GM23338 (cell line): ENCODE results near the gene GPR143. TPM values are rescaled to one million over a fixed set of nuclear protein-coding genes. Genes with fewer than 3 reads are reported as not detected.

Experiments used
- EZH2 ChIP-seq: fragments of 200-600 bp; sonication (generic); IDR thresholded peaks from one replicate; pipeline ENCODE4 v1.8.0; 2017; ENCODE audit warnings: antibody characterized with exemption, mild to moderate bottlenecking, low read depth; ENCODE audit not compliant: unreplicated experiment
- STAT1 ChIP-seq: IDR thresholded peaks from one replicate; pipeline ENCODE4 v1.6.1; 2016; ENCODE audit warnings: antibody characterized with exemption; ENCODE audit not compliant: unreplicated experiment
- ZNF114 ChIP-seq: fragments of 250-450 bp; sonication (Bioruptor Pico); IDR thresholded peaks from 2 replicates; pipeline ENCODE4 v1.5.0; 2020; ENCODE audit warnings: mild to moderate bottlenecking, moderate library complexity
- ZNF331 ChIP-seq: fragments of 250-450 bp; sonication (Bioruptor Pico); IDR thresholded peaks from 2 replicates; pipeline ENCODE4 v1.5.0; 2020; ENCODE audit warnings: low read depth, mild to moderate bottlenecking, moderate library complexity
- polyA plus RNA-seq: library from polyadenylated mRNA; unstranded; fragments of >200 nt; fragmentation: Nextera tagmentation; extraction: Ambion mirVana; gene quantifications from 2 replicates; pipeline ENCODE4 v1.2.1, GENCODE V29; 2016
- total RNA-seq: library from RNA; depleted of rRNA; stranded (reverse); fragments of >200 nt; shearing (Covaris generic); gene quantifications from 2 replicates; pipeline ENCODE4 v1.2.3, GENCODE V29; 2014
- TF ChIP-seq, protein P1 (sequence below): fragments of 250-450 bp; sonication (Bioruptor Pico); IDR thresholded peaks from 2 replicates; pipeline ENCODE4 v1.5.0; 2020; ENCODE audit warnings: mild to moderate bottlenecking, moderate library complexity
- TF ChIP-seq, protein P2 (sequence below): IDR thresholded peaks from one replicate; pipeline ENCODE4 v1.6.1; 2018; ENCODE audit warnings: antibody characterized with exemption; ENCODE audit not compliant: unreplicated experiment

GPR143 gene
- total and polyA plus RNA-seq, 2 experiments from 2014 or later: 7.4 to 13.0 TPM

DNA sequence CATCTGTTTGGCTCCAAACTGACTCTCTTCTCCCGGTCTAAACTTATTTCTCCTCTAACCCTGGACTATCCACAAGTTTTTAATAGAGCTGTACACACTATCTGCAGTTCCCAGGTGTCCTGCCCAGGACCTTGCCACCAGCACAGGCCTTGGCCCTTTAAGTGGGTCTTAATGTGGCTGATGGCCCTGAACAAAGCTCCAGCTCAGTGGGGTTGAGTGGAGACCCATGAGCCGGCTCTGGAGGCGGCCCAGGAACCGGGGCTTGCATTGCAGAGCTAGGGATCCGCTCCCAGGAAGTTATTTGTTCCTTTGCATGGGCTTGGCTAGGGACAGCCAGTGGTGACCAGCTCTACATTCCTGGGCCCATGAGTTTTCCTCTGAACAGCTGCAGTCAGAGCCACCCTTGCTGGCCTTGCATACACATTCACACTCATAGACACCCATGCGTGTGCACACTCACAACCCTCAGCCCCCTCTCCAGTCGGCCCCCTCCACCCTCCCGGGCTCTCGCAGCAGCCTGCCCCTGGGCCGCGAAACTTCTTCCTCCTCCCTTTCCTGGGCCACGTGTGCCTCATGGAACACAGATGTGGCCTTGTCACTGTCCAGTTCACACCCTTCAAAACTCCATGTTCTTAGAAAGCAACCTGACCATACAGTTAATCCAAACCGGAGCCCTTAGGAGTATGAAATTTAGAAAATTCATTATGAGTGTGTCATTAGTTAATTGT, 58.2 kb downstream of the GPR143 start (continued):
- TF ChIP-seq, protein P1, sequence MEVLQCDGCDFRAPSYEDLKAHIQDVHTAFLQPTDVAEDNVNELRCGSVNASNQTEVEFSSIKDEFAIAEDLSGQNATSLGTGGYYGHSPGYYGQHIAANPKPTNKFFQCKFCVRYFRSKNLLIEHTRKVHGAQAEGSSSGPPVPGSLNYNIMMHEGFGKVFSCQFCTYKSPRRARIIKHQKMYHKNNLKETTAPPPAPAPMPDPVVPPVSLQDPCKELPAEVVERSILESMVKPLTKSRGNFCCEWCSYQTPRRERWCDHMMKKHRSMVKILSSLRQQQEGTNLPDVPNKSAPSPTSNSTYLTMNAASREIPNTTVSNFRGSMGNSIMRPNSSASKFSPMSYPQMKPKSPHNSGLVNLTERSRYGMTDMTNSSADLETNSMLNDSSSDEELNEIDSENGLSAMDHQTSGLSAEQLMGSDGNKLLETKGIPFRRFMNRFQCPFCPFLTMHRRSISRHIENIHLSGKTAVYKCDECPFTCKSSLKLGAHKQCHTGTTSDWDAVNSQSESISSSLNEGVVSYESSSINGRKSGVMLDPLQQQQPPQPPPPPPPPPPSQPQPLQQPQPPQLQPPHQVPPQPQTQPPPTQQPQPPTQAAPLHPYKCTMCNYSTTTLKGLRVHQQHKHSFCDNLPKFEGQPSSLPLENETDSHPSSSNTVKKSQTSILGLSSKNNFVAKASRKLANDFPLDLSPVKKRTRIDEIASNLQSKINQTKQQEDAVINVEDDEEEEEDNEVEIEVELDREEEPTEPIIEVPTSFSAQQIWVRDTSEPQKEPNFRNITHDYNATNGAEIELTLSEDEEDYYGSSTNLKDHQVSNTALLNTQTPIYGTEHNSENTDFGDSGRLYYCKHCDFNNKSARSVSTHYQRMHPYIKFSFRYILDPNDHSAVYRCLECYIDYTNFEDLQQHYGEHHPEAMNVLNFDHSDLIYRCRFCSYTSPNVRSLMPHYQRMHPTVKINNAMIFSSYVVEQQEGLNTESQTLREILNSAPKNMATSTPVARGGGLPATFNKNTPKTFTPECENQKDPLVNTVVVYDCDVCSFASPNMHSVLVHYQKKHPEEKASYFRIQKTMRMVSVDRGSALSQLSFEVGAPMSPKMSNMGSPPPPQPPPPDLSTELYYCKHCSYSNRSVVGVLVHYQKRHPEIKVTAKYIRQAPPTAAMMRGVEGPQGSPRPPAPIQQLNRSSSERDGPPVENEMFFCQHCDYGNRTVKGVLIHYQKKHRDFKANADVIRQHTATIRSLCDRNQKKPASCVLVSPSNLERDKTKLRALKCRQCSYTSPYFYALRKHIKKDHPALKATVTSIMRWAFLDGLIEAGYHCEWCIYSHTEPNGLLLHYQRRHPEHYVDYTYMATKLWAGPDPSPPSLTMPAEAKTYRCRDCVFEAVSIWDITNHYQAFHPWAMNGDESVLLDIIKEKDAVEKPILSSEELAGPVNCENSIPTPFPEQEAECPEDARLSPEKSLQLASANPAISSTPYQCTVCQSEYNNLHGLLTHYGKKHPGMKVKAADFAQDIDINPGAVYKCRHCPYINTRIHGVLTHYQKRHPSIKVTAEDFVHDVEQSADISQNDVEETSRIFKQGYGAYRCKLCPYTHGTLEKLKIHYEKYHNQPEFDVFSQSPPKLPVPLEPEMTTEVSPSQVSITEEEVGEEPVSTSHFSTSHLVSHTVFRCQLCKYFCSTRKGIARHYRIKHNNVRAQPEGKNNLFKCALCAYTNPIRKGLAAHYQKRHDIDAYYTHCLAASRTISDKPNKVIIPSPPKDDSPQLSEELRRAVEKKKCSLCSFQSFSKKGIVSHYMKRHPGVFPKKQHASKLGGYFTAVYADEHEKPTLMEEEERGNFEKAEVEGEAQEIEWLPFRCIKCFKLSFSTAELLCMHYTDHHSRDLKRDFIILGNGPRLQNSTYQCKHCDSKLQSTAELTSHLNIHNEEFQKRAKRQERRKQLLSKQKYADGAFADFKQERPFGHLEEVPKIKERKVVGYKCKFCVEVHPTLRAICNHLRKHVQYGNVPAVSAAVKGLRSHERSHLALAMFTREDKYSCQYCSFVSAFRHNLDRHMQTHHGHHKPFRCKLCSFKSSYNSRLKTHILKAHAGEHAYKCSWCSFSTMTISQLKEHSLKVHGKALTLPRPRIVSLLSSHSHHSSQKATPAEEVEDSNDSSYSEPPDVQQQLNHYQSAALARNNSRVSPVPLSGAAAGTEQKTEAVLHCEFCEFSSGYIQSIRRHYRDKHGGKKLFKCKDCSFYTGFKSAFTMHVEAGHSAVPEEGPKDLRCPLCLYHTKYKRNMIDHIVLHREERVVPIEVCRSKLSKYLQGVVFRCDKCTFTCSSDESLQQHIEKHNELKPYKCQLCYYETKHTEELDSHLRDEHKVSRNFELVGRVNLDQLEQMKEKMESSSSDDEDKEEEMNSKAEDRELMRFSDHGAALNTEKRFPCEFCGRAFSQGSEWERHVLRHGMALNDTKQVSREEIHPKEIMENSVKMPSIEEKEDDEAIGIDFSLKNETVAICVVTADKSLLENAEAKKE (CRISPR knock-in tag): no peak
- no peak for TF ChIP-seq EZH2
- TF ChIP-seq, protein P2, sequence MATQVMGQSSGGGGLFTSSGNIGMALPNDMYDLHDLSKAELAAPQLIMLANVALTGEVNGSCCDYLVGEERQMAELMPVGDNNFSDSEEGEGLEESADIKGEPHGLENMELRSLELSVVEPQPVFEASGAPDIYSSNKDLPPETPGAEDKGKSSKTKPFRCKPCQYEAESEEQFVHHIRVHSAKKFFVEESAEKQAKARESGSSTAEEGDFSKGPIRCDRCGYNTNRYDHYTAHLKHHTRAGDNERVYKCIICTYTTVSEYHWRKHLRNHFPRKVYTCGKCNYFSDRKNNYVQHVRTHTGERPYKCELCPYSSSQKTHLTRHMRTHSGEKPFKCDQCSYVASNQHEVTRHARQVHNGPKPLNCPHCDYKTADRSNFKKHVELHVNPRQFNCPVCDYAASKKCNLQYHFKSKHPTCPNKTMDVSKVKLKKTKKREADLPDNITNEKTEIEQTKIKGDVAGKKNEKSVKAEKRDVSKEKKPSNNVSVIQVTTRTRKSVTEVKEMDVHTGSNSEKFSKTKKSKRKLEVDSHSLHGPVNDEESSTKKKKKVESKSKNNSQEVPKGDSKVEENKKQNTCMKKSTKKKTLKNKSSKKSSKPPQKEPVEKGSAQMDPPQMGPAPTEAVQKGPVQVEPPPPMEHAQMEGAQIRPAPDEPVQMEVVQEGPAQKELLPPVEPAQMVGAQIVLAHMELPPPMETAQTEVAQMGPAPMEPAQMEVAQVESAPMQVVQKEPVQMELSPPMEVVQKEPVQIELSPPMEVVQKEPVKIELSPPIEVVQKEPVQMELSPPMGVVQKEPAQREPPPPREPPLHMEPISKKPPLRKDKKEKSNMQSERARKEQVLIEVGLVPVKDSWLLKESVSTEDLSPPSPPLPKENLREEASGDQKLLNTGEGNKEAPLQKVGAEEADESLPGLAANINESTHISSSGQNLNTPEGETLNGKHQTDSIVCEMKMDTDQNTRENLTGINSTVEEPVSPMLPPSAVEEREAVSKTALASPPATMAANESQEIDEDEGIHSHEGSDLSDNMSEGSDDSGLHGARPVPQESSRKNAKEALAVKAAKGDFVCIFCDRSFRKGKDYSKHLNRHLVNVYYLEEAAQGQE: no peak
- TF ChIP-seq STAT1: no peak
- TF ChIP-seq ZNF114 (CRISPR knock-in tag): no peak
- no peak for TF ChIP-seq ZNF331 (CRISPR knock-in tag)
